OCI-LY7 (cell line): ENCODE measurements around the gene GNAO1. TPM values are rescaled to one million over a fixed set of nuclear protein-coding genes. Genes with fewer than 3 reads are reported as not detected.

ENCODE experiments used
- BruUV-seq: library from RNA; stranded (reverse); fragments of 400-500 nt; replicated peaks from 2 replicates; lab custom pipeline; 2021; lab: Mats Ljungman, UMichigan
- CTCF ChIA-PET: fragments of 300-600 bp; sonication (Branson Sonifier 250); formaldehyde crosslinking; loops from one replicate; lab custom pipeline; 2022; ENCODE audit warnings: antibody characterized with exemption; ENCODE audit not compliant: unreplicated experiment; lab: Charles Lee
- POLR2A ChIA-PET: fragments of 300-600 bp; sonication (Branson Sonifier 250); formaldehyde crosslinking; loops from one replicate; lab custom pipeline; 2022; ENCODE audit warnings: antibody characterized with exemption; lab: Charles Lee
- DNase-seq: peaks from one replicate; pipeline ENCODE4 v3.0.0-alpha.2; 2015; ENCODE audit warnings: low spot score
- H2AFZ ChIP-seq: fragments of 200-600 bp; sonication (generic), shearing (Covaris generic); 2 replicates; pipeline ENCODE4 v1.6.1; 2014; ENCODE audit warnings: mild to moderate bottlenecking, antibody characterized with exemption, low read length, moderate library complexity
- H3K27ac ChIP-seq: fragments of 200-600 bp; sonication (generic); 2 replicates; pipeline ENCODE4 v1.5.1; 2014; ENCODE audit warnings: mixed run types, low read depth, mild to moderate bottlenecking, moderate library complexity, low read length, inconsistent platforms; ENCODE audit not compliant: poor library complexity, severe bottlenecking
- H3K36me3 ChIP-seq: fragments of 200-600 bp; sonication (generic); 2 replicates; pipeline ENCODE4 v1.6.1; 2014; ENCODE audit warnings: mild to moderate bottlenecking, antibody characterized with exemption, low read length, moderate library complexity, mixed read lengths; ENCODE audit not compliant: insufficient read depth
- H3K4me1 ChIP-seq: fragments of 200-600 bp; sonication (generic); 2 replicates; pipeline ENCODE4 v1.5.1; 2014; ENCODE audit warnings: mild to moderate bottlenecking, low read length; ENCODE audit not compliant: insufficient read depth, poor library complexity, severe bottlenecking
- H3K4me2 ChIP-seq: fragments of 200-600 bp; sonication (generic); 2 replicates; pipeline ENCODE4 v1.6.1; 2014; ENCODE audit warnings: mild to moderate bottlenecking, low read length
- H3K4me3 ChIP-seq: fragments of 200-600 bp; sonication (generic); 2 replicates; pipeline ENCODE4 v1.5.1; 2014; ENCODE audit warnings: mild to moderate bottlenecking, low read depth, low read length; ENCODE audit not compliant: poor library complexity, severe bottlenecking
- H3K79me2 ChIP-seq: fragments of 200-600 bp; sonication (generic); 2 replicates; pipeline ENCODE4 v1.6.1; 2016; ENCODE audit warnings: low read depth, mild to moderate bottlenecking, low read length, moderate library complexity, mixed read lengths; ENCODE audit not compliant: insufficient read depth
- H3K9me2 ChIP-seq: fragments of 200-600 bp; sonication (generic); 2 replicates; pipeline ENCODE4 v1.6.1; 2016; ENCODE audit warnings: mild to moderate bottlenecking, low read length, mixed read lengths; ENCODE audit not compliant: insufficient read depth
- H3K9me3 ChIP-seq: fragments of 200-600 bp; sonication (generic); 2 replicates; pipeline ENCODE4 v1.6.1; 2014; ENCODE audit warnings: mild to moderate bottlenecking, mixed run types, low read length, mixed read lengths
- H4K20me1 ChIP-seq: fragments of 200-600 bp; sonication (generic); 2 replicates; pipeline ENCODE4 v1.6.1; 2014; ENCODE audit warnings: mild to moderate bottlenecking, antibody characterized with exemption, low read length, moderate library complexity, mixed read lengths; ENCODE audit not compliant: insufficient read depth
- EZH2phosphoT487 ChIP-seq: fragments of 200-600 bp; sonication (generic); IDR thresholded peaks from 2 replicates; pipeline ENCODE4 v1.6.1; 2018; ENCODE audit warnings: low read depth, borderline replicate concordance, mild to moderate bottlenecking, mixed run types, antibody characterized with exemption, low read length, moderate library complexity, mixed read lengths
- intact Hi-C: fragments of 100-400 bp; cut with micrococcal nuclease; formaldehyde crosslinking; loops from one replicate; pipeline ENCODE4 v1.10.0; 2022; ENCODE audit not compliant: unreplicated experiment
- total RNA-seq, 2 experiments: library from RNA; depleted of rRNA in 1 of 2; stranded (reverse); fragments of >200 nt in 1 of 2; shearing (Covaris generic) in 1 of 2; gene quantifications; 2 replicates each; pipeline ENCODE4 v1.2.3, GENCODE V29; 2014 to 2022
- TF ChIP-seq, protein P1 (sequence below): fragments of 200-600 bp; sonication (generic); conservative IDR thresholded peaks from 2 replicates; pipeline ENCODE4 v1.5.1; 2014; ENCODE audit warnings: mild to moderate bottlenecking, antibody characterized with exemption, low read length, moderate library complexity, mixed read lengths

The GNAO1 gene
- total RNA-seq, 2 experiments from 2014 or later, result not detected

DNA sequence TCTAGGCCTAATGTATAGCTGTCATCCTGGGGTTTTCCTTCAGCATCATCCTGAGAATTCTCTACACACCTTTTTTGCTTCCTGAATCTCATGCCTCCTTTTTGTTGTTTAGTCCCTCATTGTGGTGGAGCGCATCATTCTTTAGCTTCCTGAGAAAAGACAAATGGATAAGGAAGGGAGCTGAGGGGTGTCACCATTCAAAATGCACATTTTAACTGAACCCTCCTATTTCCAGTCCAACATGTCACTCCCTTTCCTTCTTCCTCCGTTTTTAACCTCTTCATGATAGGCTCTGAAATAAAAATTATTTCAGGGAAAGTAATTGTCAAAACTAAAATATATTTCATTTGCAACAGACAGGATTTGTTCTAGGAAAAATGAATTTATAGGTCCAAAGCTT, 39.7 kb upstream of the GNAO1 start:
- Histone ChIP-seq H4K20me1 (no peaks in the 10 kb centered on the region), H3K9me3 (no peaks in the 10 kb centered on the region), H3K4me1 (no peaks in the 10 kb centered on the region), H2AFZ (no peak overlapping the region), H3K4me2 (no peak overlapping the region), H3K36me3 (no peaks in the 10 kb centered on the region), H3K27ac (no peak overlapping the region), H3K79me2 (no peaks in the 10 kb centered on the region), H3K9me2 (no peaks in the 10 kb centered on the region), H3K4me3 (no peak overlapping the region)
- no peak for DNase-seq
- no TSS peak for BruUV-seq
- CTCF ChIA-PET, result no interaction called here
- intact Hi-C loops, result no loop called here
- no peak for TF ChIP-seq EZH2phosphoT487
- TF ChIP-seq, protein P1, sequence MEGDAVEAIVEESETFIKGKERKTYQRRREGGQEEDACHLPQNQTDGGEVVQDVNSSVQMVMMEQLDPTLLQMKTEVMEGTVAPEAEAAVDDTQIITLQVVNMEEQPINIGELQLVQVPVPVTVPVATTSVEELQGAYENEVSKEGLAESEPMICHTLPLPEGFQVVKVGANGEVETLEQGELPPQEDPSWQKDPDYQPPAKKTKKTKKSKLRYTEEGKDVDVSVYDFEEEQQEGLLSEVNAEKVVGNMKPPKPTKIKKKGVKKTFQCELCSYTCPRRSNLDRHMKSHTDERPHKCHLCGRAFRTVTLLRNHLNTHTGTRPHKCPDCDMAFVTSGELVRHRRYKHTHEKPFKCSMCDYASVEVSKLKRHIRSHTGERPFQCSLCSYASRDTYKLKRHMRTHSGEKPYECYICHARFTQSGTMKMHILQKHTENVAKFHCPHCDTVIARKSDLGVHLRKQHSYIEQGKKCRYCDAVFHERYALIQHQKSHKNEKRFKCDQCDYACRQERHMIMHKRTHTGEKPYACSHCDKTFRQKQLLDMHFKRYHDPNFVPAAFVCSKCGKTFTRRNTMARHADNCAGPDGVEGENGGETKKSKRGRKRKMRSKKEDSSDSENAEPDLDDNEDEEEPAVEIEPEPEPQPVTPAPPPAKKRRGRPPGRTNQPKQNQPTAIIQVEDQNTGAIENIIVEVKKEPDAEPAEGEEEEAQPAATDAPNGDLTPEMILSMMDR, result no peak
- POLR2A ChIA-PET, result no interaction called here

DNA sequence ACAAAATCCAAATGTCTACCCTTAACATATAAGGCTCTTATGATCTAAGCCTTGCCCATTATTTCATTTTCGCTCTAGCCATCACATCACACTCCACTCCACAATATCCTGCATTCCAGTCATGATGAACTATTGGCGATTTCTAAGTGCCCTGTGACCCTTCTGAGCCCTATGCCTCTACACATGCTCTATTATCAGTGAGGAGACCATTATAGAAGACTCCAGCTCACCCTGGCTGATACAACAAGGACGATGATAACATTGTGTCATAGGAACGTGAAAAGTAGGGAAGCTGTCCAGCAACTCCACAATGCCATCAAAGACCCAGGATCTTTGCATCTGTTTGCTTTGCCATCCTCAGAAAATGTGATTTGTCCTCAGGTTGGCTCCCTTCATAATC, 29.6 kb upstream of the GNAO1 start:
- H3K9me2 ChIP-seq, result no peaks in the 10 kb centered on the region
- no peak overlapping the region for H3K27ac ChIP-seq
- no peak overlapping the region for H3K4me3 ChIP-seq
- no peaks in the 10 kb centered on the region for H3K79me2 ChIP-seq
- no peaks in the 10 kb centered on the region for H3K36me3 ChIP-seq
- H2AFZ ChIP-seq, result no peak overlapping the region
- no peak overlapping the region for H3K4me2 ChIP-seq
- no peaks in the 10 kb centered on the region for H3K9me3 ChIP-seq
- intact Hi-C loops, result no loop called here
- no peaks in the 10 kb centered on the region for H3K4me1 ChIP-seq
- ChIA-PET CTCF (no interaction called here), POLR2A (interaction anchor here (0.6 kb wide), 1 partner anchor 25 kb away, joined by 3 read pairs; no protein-coding TSS in a partner anchor)
- TF ChIP-seq, protein P1, result no peak
- TF ChIP-seq EZH2phosphoT487, result no peak
- no peak for DNase-seq
- no peaks in the 10 kb centered on the region for H4K20me1 ChIP-seq
- BruUV-seq, result no TSS peak

DNA sequence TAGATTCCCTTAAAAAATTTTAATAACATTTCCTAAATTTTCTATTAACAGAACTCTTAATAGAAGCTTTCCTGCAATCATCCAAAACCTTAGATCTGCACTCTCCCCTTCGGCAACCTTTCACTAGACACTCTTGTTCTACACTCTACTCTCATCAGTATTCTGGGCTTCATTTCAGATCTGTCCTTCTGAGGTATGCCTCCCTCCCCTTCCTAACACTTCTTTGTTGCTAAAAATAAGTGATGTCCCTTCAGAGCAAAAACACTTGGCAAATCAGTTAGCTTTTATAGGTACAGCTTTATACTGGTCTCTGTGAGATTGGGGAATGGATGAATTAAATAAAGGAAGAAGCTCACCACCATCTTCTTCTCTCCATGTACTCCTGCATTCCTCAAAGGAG, 28.2 kb upstream of the GNAO1 start:
- TF ChIP-seq, protein P1, result no peak
- no peak for TF ChIP-seq EZH2phosphoT487
- no peak overlapping the region for H2AFZ ChIP-seq
- no TSS peak for BruUV-seq
- no peaks in the 10 kb centered on the region for H3K79me2 ChIP-seq
- no peak overlapping the region for H3K4me2 ChIP-seq
- no peak overlapping the region for H3K27ac ChIP-seq
- no peaks in the 10 kb centered on the region for H3K9me2 ChIP-seq
- DNase-seq, result no peak
- no peaks in the 10 kb centered on the region for H3K9me3 ChIP-seq
- H3K4me1 ChIP-seq, result no peaks in the 10 kb centered on the region
- no peaks in the 10 kb centered on the region for H3K36me3 ChIP-seq
- H4K20me1 ChIP-seq, result no peaks in the 10 kb centered on the region
- POLR2A ChIA-PET, result interaction anchor here (0.6 to 0.7 kb wide), 2 partner anchors 62 to 244 kb away, joined by 3 read pairs; no protein-coding TSS in a partner anchor
- CTCF ChIA-PET, result no interaction called here
- H3K4me3 ChIP-seq, result no peak overlapping the region
- intact Hi-C loops, result no loop called here
